WTC11 (cell line): ENCODE data around the gene ALDH16A1.

Experiments used
- ELF4 ChIP-seq: sonication (generic); formaldehyde crosslinking; IDR thresholded peaks from 2 replicates; pipeline ENCODE4 v1.8.1; 2022; ENCODE audit warnings: low read depth, mild to moderate bottlenecking, moderate library complexity, missing genetic modification reagents
- ESRRA ChIP-seq: sonication (generic); formaldehyde crosslinking; IDR thresholded peaks from 2 replicates; pipeline ENCODE4 v1.8.1; 2022; ENCODE audit warnings: mild to moderate bottlenecking, missing genetic modification reagents, borderline replicate concordance
- JUN ChIP-seq: sonication (generic); formaldehyde crosslinking; IDR thresholded peaks from 2 replicates; pipeline ENCODE4 v1.8.0; 2023; ENCODE audit warnings: mild to moderate bottlenecking, missing genetic modification reagents
- ZBTB21 ChIP-seq: sonication (generic); formaldehyde crosslinking; IDR thresholded peaks from 2 replicates; pipeline ENCODE4 v1.8.1; 2023; ENCODE audit warnings: mild to moderate bottlenecking, missing genetic modification reagents, borderline replicate concordance
- ZNF263 ChIP-seq: sonication (generic); formaldehyde crosslinking; IDR thresholded peaks from 2 replicates; pipeline ENCODE4 v1.8.1; 2022; ENCODE audit warnings: low read depth, mild to moderate bottlenecking, moderate library complexity, missing genetic modification reagents
- ZNF416 ChIP-seq: fragments of 250-450 bp; sonication (Bioruptor Pico); IDR thresholded peaks from 2 replicates; pipeline ENCODE4 v1.9.0; 2021; ENCODE audit warnings: mild to moderate bottlenecking, inconsistent platforms
- TF ChIP-seq, protein P1 (sequence below): fragments of 200-600 bp; IDR thresholded peaks from 2 replicates; pipeline ENCODE4 v1.8.0; 2022; ENCODE audit warnings: antibody characterized with exemption
- TF ChIP-seq, protein P2 (sequence below): sonication (generic); formaldehyde crosslinking; IDR thresholded peaks from 2 replicates; pipeline ENCODE4 v1.8.1; 2023; ENCODE audit warnings: mild to moderate bottlenecking, moderate library complexity, missing genetic modification reagents
- TF ChIP-seq, protein P3 (sequence below): sonication (generic); formaldehyde crosslinking; IDR thresholded peaks from 2 replicates; pipeline ENCODE4 v1.8.1; 2022; ENCODE audit warnings: mild to moderate bottlenecking, missing genetic modification reagents, moderate library complexity, borderline replicate concordance
- TF ChIP-seq, protein P4 (sequence below): fragments of 250-450 bp; sonication (Bioruptor Pico); IDR thresholded peaks from 2 replicates; pipeline ENCODE4 v2.1.2; 2022; ENCODE audit warnings: mild to moderate bottlenecking, moderate library complexity

DNA sequence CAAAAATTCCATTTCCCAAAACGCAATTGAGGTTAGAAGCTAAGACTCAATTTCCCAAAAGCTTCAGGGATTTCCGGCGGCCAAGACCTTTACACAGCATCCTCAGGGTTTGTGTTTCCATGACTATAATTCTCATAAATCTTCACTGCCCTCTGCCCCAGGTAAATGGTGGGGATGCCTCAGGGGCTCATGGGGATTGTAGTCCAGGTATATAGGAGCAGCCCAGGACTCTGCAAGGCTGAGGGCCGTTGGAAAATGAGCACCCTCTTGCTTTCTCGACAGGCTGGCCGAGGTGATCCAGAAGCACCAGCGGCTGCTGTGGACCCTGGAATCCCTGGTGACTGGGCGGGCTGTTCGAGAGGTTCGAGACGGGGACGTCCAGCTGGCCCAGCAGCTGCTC is 6.4 kb downstream of the ALDH16A1 start:
- TF ChIP-seq, protein P1, sequence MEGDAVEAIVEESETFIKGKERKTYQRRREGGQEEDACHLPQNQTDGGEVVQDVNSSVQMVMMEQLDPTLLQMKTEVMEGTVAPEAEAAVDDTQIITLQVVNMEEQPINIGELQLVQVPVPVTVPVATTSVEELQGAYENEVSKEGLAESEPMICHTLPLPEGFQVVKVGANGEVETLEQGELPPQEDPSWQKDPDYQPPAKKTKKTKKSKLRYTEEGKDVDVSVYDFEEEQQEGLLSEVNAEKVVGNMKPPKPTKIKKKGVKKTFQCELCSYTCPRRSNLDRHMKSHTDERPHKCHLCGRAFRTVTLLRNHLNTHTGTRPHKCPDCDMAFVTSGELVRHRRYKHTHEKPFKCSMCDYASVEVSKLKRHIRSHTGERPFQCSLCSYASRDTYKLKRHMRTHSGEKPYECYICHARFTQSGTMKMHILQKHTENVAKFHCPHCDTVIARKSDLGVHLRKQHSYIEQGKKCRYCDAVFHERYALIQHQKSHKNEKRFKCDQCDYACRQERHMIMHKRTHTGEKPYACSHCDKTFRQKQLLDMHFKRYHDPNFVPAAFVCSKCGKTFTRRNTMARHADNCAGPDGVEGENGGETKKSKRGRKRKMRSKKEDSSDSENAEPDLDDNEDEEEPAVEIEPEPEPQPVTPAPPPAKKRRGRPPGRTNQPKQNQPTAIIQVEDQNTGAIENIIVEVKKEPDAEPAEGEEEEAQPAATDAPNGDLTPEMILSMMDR, result no peak
- TF ChIP-seq, protein P2, sequence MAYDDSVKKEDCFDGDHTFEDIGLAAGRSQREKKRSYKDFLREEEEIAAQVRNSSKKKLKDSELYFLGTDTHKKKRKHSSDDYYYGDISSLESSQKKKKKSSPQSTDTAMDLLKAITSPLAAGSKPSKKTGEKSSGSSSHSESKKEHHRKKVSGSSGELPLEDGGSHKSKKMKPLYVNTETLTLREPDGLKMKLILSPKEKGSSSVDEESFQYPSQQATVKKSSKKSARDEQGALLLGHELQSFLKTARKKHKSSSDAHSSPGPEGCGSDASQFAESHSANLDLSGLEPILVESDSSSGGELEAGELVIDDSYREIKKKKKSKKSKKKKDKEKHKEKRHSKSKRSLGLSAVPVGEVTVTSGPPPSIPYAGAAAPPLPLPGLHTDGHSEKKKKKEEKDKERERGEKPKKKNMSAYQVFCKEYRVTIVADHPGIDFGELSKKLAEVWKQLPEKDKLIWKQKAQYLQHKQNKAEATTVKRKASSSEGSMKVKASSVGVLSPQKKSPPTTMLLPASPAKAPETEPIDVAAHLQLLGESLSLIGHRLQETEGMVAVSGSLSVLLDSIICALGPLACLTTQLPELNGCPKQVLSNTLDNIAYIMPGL (CRISPR knock-in tag), result no peak
- TF ChIP-seq ELF4 (CRISPR knock-in tag) (no peak), ESRRA (no peak), ZNF263 (CRISPR knock-in tag) (no peak), JUN (no peak), ZBTB21 (CRISPR knock-in tag) (no peak), ZNF416 (CRISPR knock-in tag) (no peak)
- TF ChIP-seq, protein P3, sequence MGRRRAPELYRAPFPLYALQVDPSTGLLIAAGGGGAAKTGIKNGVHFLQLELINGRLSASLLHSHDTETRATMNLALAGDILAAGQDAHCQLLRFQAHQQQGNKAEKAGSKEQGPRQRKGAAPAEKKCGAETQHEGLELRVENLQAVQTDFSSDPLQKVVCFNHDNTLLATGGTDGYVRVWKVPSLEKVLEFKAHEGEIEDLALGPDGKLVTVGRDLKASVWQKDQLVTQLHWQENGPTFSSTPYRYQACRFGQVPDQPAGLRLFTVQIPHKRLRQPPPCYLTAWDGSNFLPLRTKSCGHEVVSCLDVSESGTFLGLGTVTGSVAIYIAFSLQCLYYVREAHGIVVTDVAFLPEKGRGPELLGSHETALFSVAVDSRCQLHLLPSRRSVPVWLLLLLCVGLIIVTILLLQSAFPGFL (CRISPR knock-in tag), result no peak
- TF ChIP-seq, protein P4, sequence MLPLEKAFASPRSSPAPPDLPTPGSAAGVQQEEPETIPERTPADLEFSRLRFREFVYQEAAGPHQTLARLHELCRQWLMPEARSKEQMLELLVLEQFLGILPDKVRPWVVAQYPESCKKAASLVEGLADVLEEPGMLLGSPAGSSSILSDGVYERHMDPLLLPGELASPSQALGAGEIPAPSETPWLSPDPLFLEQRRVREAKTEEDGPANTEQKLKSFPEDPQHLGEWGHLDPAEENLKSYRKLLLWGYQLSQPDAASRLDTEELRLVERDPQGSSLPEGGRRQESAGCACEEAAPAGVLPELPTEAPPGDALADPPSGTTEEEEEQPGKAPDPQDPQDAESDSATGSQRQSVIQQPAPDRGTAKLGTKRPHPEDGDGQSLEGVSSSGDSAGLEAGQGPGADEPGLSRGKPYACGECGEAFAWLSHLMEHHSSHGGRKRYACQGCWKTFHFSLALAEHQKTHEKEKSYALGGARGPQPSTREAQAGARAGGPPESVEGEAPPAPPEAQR (CRISPR knock-in tag), result no peak
